Nephron progenitor cell (in vitro differentiated cells): ENCODE data around the gene RIC1.

Source experiments
- DNase-seq: peaks from one replicate; pipeline ENCODE4 v3.0.0; 2021
- H3K27ac Mint-ChIP-seq: 2 replicates; pipeline ENCODE4 v1.8.0; 2021; ENCODE audit warnings: mild to moderate bottlenecking, moderate library complexity, mixed read lengths
- H3K27me3 Mint-ChIP-seq: 2 replicates; pipeline ENCODE4 v1.8.0; 2021; ENCODE audit warnings: mild to moderate bottlenecking, low read depth, mixed read lengths; ENCODE audit not compliant: poor library complexity
- H3K36me3 Mint-ChIP-seq: 2 replicates; pipeline ENCODE4 v1.8.0; 2021; ENCODE audit warnings: low read depth, mixed read lengths
- H3K4me1 Mint-ChIP-seq: 2 replicates; pipeline ENCODE4 v1.8.0; 2021; ENCODE audit warnings: mixed read lengths
- H3K4me3 Mint-ChIP-seq: 2 replicates; pipeline ENCODE4 v1.8.0; 2021; ENCODE audit warnings: mild to moderate bottlenecking, moderate library complexity, mixed read lengths
- H3K9me3 Mint-ChIP-seq: 2 replicates; pipeline ENCODE4 v1.8.0; 2021; ENCODE audit warnings: mild to moderate bottlenecking, moderate library complexity, mixed read lengths
- CTCF ChIP-seq: fragments of 200-600 bp; sonication (generic); IDR thresholded peaks from 2 replicates; pipeline ENCODE4 v1.5.0; 2021; ENCODE audit warnings: antibody characterized with exemption

Gene RIC1

GRCh38 chr9:5787220-5787619 is 158.3 kb downstream of the RIC1 start:
- no peak overlapping the region for H3K27ac Mint-ChIP-seq
- no peak overlapping the region for H3K4me3 Mint-ChIP-seq
- H3K36me3 Mint-ChIP-seq, result peaks cover 70% of the 10 kb centered on the region
- no peaks in the 10 kb centered on the region for H3K4me1 Mint-ChIP-seq
- H3K9me3 Mint-ChIP-seq, result peaks cover 18% of the 10 kb centered on the region
- H3K27me3 Mint-ChIP-seq, result no peaks in the 10 kb centered on the region
- TF ChIP-seq CTCF, result no peak
- DNase-seq, result no peak

- Mint-ChIP-seq H3K36me3 (peaks cover 64% of the 10 kb centered on the region), H3K27ac (no peak overlapping the region), H3K4me3 (no peak overlapping the region), H3K27me3 (no peaks in the 10 kb centered on the region), H3K4me1 (no peaks in the 10 kb centered on the region), H3K9me3 (peaks cover 12% of the 10 kb centered on the region)
- TF ChIP-seq CTCF, result no peak
- no peak for DNase-seq
These were observed 158.9 kb downstream of the RIC1 start for GRCh38 chr9:5787759-5788302.

- TF ChIP-seq CTCF, result no peak
- no peaks in the 10 kb centered on the region for H3K9me3 Mint-ChIP-seq
These were observed 160.6 kb downstream of the RIC1 start for GRCh38 chr9:5789489-5789888.

GRCh38 chr9:5790923-5791322 is 162.0 kb downstream of the RIC1 start:
- H3K36me3 Mint-ChIP-seq, result peaks cover 40% of the 10 kb centered on the region
- DNase-seq, result no peak
- no peaks in the 10 kb centered on the region for H3K27me3 Mint-ChIP-seq
- no peaks in the 10 kb centered on the region for H3K4me1 Mint-ChIP-seq
- no peak overlapping the region for H3K27ac Mint-ChIP-seq
- H3K9me3 Mint-ChIP-seq, result no peaks in the 10 kb centered on the region
- H3K4me3 Mint-ChIP-seq, result no peak overlapping the region
- no peak for TF ChIP-seq CTCF

More at GRCh38 chr9:5789489-5789888, 160.6 kb downstream of the RIC1 start:
- no peak for DNase-seq
- Mint-ChIP-seq H3K27me3 (no peaks in the 10 kb centered on the region), H3K4me1 (no peaks in the 10 kb centered on the region), H3K36me3 (peaks cover 48% of the 10 kb centered on the region), H3K27ac (no peak overlapping the region), H3K4me3 (no peak overlapping the region)

GRCh38 chr9:5791870-5792269 is 163.0 kb downstream of the RIC1 start:
- H3K27ac Mint-ChIP-seq, result no peak overlapping the region

More at GRCh38 chr9:5791870-5792269, 163.0 kb downstream of the RIC1 start:
- H3K27me3 Mint-ChIP-seq, result no peaks in the 10 kb centered on the region
- DNase-seq, result no peak
- H3K4me3 Mint-ChIP-seq, result no peak overlapping the region
- no peaks in the 10 kb centered on the region for H3K4me1 Mint-ChIP-seq
- TF ChIP-seq CTCF, result no peak
- H3K9me3 Mint-ChIP-seq, result no peaks in the 10 kb centered on the region
- peaks cover 44% of the 10 kb centered on the region for H3K36me3 Mint-ChIP-seq
